ENCODE data around the gene PRPF6.

Gene PRPF6

DNA sequence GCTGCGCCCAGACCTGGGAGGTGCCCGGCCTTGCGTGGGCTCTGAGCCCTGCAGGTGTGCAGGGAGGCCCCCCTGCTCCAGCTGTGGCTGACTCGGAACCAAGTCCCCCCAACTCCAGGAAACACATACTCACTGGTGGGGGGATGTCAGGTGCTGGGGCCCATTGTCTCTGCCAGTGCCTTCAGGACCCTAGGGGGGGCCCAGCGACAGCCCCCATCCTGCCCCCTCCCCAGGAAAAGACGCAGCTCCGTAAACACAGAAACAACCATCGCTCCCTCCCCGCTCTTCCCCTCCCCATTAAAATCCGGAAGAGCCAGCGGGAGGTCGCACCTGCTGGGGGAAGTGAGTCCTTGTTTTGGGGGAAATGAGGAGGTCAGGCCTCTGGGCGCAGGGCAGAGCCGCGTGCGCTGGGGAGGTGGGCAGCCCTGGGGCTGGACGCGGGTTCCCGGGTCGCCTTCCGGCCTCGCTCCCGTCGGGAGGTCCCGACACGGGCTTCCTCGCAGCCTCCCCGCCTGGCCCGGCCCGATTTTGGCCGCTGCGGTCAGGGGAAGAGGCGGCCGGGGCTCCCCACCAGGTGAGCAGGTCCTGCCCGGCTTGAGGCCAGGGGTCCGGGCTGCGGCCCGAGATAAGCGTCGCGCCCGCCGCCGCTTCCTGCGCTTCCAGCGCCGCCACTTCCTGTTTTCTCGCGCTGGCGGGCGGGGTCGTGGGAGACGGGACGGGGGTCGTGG lies 61.3 kb downstream of the PRPF6 start:
- FAIRE-seq = peak; percentile 40

DNA sequence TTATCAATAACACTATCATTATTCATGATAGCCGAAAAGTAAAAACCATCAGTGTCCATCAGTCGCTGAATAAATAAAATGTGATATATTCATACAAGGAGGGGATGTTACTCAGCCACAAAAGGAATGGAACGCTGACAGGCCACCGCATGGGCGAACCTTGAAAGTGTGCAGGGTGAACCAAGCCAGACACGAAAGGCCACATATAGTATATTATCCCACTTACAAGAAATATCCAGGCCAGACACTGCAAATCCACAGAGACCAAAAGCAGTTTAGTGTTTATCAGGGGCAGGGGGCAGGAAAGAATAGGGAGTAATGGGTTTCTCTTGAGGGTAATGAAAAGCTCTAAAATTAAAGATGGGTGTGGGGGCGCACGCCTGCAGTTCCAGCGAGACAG lies 62.8 kb downstream of the PRPF6 start:
- DNase-seq (ENCODE audit: insufficient read length, low spot score) (no peak), FAIRE-seq (no peak)

More for the DNA sequence above, 61.3 kb downstream of the PRPF6 start:
- DNase-seq (ENCODE audit: insufficient read length, low spot score) = no peak

DNA sequence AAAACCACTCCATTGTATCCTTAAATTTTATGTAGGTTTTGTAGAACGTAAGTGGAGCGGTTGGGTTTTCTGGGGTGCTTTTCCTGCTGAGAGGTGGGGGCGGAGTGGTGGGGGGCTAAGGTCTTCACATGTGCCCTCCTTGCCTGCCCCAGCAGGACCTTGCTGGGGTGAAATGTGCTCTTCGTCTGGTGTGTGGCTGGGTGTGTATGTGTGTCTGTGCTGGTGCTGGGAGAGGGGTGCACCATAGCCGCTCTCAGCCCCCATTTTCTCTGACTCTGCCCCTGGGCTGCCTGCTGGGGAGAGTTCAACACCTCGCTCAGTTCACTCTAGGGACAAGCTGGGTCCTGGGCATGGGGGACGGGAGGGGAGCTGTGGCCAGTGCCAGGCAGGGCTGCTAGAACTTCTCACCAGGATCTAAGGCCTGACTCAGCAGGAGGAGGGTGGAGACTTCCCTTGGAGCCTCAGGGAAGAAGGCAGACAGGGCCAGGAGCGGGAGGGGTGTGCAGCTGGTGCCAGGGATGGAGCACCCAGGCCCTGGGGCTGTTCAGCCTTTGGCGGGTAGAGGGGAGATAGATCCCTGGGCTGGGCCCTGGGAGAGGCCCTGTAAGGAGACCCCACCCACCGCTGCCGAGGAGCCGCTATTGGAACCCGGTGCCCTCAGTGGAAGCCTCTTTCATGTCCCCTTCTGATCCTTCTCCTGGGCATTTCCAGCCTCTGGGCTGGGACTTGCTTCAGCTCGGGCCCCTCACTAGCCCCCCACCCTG lies 63.7 kb downstream of the PRPF6 start:
- FAIRE-seq (peak; percentile 96), DNase-seq (ENCODE audit: insufficient read length, low spot score) (peak; percentile 94)

DNA sequence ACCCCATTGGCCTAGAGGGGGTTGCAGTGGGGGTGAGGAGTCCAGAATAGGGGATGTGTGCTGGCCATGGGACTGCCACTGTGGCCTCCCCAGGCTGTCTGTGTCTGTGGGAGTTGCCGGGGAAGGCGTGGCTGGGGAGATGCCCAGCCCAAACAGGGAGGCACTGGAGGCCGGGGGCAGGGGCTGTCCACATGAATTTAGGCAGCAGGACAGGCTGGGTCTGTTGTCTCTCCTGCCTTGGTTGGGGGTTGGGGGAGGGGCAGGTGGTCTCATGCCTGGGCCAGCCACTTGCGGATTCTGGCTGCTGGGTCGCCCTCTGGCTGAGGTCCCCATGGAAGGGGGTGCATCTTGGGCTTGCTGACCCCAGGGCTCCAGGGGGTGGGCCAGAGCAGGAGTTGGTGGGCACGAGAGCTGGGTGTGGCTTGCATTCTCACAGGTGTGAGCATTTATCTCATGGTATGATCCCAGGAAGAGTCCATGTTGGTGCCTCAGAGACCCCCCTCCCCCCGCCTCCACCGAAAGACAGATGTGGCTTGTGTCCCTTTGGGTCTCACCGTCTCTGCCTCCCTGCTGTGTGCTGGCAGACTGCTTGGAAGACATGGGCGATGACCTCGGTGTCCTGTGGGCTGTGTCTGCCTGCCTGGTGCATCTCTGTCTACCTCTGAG lies 64.5 kb downstream of the PRPF6 start:
- DNase-seq (ENCODE audit: insufficient read length, low spot score) = no peak
- peak; percentile 92 for FAIRE-seq

DNA sequence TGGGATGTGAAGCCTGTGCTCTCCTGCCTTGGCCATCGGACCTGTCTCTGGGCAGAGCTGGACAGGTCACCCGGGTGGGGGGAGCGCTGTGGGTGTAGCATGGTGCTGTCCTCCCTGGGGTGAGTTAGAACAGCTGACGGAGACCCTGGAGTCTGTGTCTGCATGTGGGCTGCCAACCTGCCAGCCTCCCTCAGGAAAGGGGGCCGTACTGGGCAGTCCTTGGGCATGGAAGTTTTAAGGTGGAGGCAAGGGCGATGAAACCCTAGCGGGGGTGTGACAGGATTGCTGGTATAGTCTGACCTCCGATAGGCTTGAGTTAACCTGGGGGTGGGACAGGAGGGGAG lies 66.1 kb downstream of the PRPF6 start:
- DNase-seq (ENCODE audit: insufficient read length, low spot score) = no peak
- peak; percentile 76 for FAIRE-seq

DNA sequence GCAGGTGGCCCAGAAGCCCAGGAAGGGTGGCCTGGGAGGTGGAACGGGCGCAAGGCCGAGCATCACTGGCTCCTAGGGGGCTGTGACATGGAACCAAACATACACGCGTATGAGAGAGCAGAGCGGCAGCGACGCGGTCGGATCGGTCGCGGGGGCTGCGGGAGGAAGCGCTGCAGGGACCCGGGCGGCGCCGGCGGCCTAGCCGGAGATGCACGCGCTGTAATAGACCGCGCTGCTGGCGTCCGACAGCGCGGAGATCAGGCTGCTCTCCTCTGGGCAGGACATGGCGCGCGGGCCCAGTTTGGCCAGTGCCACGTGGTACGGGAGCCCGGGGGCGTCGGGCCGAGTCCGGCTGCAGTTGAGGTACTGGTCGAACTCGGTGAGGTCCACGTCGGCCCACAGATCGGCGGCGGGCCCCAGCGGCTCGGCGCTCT lies 67.1 kb downstream of the PRPF6 start:
- FAIRE-seq (peak; percentile 31), DNase-seq (ENCODE audit: insufficient read length, low spot score) (no peak)

DNA sequence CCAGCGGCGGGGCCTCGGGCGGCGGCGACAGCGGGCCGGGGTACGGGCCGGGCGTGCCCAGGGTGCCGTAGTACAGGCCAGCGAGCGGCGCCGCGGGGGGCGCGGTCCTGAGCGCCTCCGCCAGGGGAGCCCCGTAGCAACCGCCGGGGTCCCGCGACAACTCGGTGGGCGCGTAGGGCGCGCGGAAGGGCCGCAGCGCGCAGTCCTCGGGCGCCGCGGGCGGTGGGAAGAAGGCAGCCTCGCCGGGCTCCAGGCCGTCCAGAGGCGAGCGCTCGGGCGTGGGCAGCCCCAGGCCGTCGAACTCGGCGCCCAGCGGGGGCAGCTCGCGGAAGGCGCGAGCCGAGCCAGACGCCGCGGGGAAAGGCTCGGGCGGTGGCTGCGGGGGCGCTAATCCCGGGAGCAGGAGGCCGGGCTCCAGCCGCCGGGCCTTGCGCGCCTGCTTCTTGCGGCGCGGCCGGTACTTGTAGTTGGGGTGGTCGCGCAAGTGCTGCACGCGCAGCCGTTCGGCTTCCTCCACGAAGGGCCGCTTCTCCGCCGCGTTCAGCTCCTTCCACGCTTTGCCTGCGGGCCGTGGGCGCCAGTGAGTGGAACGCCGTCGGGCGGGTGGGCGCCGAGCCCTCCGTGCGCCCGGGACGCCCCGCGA lies 67.6 kb downstream of the PRPF6 start:
- FAIRE-seq (no peak), DNase-seq (ENCODE audit: insufficient read length, low spot score) (no peak)

DNA sequence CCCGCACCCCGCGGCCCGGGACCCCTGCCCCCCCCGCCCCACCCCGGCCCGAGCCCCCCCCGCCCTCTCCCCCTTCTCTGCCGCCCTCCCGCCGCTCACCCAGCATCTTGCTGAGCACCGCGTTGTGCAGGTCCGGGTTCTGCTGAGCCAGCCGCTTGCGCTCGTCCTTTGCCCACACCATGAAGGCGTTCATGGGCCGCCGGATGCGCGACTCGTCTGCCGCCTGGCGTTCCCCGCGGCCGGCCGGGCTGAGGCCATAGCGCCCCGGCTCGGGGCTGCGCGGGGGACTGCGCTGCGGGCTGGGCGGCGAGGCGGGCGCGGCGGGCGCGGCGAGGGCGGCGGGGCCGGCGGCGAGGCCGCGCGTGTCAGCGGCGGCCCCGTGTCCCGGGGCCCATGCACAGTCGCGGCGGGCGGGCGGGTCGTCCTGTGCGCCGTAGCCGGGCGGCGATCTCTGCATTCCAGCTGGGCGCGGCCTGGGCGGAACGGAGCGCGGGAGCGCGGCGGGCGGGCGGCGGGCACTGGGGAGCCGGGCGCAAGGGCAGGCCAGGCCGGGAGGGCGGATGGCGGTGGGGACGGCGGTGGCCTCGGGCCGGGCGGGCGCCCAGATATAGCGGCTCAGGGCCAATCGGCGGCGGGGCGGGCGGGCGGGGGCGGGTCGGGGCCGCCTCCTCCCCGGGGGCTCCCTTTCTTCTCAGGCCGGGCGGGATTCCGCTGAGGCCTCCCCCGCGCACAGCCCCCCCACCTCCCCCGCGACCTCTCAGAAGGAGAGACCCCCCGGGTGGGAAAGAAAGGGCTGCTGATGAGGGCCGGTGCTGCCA lies 68.3 kb downstream of the PRPF6 start, which contains the start of gene SOX18:
TSS of gene SOX18 (minus strand) at position 580 of the 818 bp plus-strand sequence. CDS start at position 457, 123 bp downstream.
- FAIRE-seq = peak; percentile 78
- no peak for DNase-seq (ENCODE audit: insufficient read length, low spot score)

DNA sequence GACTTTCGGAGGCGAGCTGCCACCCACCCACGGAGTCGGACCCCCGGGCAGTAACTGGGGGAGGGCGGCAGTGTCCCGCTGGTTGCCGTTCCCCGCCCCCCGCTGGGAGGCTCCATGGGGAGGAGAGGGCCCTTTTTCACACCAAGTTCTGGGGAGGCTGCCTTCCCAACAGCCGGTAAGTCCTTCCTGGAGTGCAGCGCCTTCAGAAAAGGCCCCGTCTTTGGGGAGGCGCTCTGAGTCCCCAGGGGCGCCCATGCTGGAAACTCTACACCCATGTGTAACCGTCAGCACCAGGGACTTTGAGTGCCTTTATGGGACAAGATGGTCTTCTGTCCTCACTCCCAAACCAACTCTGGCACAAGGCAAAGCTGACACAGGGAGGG lies 68.9 kb downstream of the PRPF6 start:
- no peak for FAIRE-seq
- DNase-seq (ENCODE audit: insufficient read length, low spot score) = no peak

DNA sequence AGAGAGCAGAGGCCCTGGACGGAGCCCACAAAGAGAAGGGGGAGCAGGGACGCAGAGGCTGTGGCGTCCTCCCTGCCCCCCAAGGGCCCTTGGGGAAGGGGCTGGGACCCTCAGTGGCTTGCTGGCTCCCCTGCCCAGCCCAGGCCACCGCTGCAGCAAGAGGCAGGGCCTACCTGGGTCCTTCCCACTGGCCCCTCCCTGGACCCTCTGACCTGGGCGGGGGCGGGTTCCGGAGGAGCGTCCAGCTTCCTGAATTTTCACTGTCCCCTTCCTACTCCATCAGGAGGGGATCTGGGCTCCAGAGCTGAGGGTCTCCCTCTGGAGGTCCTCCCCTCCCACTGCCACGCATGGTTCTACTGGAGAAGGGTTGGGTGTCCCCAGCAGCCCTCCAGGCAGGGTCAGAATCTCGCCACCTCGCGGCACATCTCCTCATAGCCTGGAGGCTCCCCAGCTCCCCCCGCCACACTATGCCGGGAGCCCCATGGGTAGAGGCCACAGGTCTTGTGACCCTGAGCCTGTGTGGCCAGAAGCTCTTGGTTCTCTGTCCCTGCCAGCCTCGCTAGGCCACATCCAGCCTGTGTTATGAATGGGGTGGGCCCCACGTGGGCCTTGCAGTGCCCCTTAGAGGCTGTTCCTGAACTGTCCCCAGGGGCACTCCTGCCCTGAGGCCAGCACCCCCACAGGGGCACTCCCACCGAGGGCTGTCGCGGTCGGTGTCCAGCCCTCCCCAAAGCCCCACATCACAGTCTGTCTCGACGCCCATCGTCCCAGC lies 69.5 kb downstream of the PRPF6 start:
- FAIRE-seq (no peak), DNase-seq (ENCODE audit: insufficient read length, low spot score) (no peak)

DNA sequence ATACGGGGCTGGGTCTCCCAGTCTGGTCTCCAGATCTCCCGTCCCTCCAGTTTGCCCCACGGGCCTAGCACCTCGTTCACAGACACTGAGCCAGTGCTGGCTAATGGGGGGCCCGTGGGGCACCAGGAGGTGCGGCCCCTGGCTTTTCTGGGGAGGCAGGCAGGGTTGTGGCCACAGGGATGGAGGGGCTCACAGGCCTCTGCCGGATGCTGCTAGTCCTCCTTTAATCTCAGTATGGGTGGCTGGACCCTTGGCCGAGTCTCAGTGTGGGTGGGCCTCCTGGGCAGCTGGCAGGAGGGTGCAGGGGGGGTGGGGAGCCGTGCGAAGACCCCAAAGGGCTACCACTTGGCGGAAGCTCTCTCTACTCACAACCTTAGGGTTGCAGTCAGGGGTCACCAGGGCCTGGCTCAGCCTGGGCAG lies 70.1 kb downstream of the PRPF6 start:
- FAIRE-seq (no peak), DNase-seq (ENCODE audit: insufficient read length, low spot score) (no peak)

DNA sequence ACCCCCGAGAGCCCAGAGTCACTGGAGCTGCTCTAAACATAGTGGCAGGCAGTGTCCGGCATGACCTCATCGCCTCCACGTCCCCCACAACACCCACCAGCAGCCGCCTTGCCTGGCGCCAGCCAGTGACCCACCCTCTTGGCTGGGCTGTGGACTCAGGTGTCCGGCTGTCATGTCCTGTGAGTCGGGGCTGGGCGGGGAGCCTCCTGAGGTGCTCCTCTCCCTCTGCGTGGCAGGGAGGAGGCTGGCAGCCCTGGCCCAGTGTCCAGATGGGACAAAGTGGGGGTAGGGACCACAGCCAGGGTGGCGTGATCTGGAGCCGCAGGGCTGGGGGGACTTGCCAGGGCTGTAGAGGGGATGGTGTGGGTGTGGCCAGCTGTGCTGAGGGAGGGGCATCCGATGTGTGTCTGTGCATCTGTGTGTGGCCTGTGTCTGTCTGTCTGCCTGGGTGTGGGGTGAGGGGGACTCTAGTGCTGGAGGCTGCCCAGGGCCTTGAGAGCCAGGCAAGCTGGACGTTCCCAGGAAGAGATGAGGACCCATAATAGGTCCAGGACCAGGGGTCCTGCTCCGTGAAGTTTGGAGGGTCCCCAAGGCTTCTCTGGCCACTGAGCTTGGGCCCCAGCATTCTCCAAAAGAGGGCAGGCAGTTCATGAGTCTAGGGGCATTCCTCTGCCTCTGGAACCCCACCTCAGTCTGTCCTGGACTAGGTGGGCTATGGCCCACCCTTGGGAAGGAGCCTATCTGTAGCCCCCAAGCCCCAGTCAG lies 70.8 kb downstream of the PRPF6 start:
- FAIRE-seq (peak; percentile 82), DNase-seq (ENCODE audit: insufficient read length, low spot score) (no peak)

DNA sequence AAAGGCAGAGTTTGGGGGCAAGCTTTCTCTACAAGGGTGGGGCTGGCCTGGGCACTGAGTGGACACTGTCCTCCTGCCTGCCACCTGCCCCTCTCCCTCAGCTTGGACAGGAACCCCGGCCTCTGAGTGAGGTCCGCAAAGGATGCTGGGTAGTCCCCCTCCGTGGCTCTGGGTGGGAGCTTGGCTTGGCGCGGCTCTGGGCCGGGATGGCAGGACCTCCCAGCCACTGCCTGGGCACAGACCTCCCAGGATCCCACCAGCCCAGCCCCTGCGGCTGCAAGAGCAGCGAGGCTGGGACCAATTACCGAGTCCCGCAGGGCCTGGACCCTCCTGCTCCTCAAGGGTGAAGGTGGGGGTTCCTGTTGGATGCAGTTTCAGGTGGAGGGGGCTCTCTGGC lies 71.4 kb downstream of the PRPF6 start:
- DNase-seq (ENCODE audit: insufficient read length, low spot score) = no peak
- no peak for FAIRE-seq

DNA sequence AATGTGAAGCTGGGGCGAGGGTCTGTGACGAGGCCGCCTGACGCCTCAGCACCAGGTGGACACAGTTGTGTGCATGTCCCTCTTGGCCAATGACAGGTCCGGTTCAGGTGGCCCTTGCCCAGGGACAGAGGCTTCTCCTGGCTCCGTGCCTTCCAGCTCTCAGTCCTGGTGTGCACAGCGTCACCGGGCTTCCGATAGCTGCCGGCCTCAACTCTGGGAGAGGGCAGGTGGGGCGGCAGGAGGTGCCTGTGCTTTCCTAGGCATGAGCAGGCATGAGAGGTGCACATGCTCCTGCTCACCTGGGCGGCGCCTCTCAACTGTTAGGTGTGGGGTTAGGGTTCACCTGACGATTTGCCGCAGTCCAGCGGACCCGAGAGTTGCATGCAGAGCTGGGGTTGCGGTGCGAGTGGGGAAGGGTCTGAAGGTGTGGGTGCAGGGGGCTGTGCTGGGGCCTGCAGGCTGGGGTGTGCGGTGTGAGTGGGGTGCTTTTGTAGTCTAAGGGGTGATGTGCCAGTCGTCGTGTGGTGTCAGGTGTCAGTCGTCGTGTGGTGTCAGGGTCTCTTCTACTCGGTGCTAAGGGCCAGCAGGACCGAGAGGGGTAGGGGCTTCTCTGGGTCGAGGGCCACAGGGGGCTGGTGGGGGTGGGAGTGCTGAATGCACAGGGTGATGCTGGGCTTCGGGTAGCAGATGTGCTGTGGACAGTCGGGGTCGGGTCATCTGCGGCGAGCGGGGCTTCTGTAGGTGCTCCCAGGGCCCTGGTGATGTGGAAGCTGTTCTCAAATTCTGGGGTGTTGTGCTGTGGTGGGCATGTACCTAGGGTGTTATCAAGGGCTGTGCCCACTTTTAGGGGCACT lies 72.3 kb downstream of the PRPF6 start:
- FAIRE-seq = no peak

DNA sequence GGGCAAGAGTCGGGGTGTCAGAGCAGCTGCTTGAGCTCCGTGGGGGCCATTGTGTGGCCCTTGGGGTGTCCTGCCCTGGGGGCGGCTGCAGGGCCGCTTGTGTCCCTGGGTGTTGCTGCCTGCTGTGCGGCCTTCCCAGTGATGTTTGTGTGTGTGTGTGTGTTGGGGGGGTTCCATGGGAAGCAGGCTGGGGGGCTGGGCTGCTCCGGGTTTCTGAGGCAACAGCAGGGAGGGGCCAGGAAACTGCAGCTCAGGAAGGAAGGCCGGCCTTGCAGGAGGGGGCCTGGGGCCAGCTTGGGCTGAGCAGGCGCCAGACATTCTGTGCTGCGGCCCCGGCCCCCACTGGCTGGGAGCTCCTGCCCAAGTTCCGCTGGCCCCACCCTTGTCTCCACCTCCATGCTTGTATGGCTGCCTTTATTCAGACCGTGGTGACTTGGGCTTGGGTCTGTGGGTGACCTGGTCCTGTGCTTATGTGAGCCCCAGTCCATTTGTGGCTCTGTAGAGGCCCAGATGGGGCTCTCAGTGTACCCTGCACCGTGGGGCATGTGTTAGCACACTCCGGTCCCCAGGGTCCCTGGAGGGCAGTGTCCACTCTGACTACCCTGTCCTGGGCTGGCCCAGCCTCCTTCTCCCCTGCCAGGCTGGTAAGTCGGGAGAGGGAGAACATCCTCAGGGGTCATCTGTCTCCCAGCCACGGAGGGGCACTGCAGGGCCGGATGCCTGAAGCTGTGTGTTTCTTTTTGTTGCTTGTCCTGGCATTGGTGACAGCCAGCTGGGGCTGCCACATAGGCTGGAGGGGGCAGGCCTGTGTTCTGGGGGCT lies 73.1 kb downstream of the PRPF6 start:
- DNase-seq (ENCODE audit: insufficient read length, low spot score) = no peak
- FAIRE-seq = no peak

More for the DNA sequence above, 72.3 kb downstream of the PRPF6 start:
- no peak for DNase-seq (ENCODE audit: insufficient read length, low spot score)

DNA sequence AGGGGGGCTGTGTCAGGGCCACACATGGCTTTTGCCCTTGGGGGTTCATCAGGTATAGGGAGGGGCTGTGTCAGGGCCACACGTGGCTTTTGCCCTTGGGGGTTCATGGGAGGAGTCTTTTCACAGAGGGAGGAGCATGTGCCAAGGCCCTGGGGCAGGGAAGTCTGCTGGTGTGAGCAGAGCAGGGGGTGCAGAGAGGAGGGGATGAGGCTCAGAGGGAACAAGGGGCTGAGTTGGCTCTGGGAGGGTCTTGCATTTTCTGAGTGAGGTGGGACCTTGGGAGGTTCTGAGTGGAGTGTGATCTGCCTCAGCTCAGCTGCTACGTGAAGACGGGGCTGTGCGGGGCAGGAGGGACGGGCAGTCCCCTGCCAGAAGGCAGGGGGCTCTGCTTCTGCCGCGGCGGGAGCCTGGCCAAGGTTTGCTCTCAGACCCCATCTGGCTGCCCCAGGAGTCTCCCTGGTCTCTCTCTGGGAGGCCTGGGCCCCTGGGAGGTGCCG lies 74.5 kb downstream of the PRPF6 start:
- FAIRE-seq (no peak), DNase-seq (ENCODE audit: insufficient read length, low spot score) (no peak)
